K562 treated with DMSO at 1 percent for 24 hours (cell line): ENCODE measurements around the gene PRDX6. TPM values are rescaled to one million over a fixed set of nuclear protein-coding genes. Genes with fewer than 3 reads are reported as not detected.

ENCODE experiments used
- total RNA-seq: library from RNA; unstranded; fragments of 300-600 nt; gene quantifications from 2 replicates; pipeline ENCODE4 v1.2.3, GENCODE V29; 2022; ENCODE audit warnings: low read depth; ENCODE audit not compliant: insufficient read depth

PRDX6 gene
- 231 and 242 TPM in 2 replicates for total RNA-seq

GRCh38 chr1:173477286-173478093, at the start of gene PRDX6:
Gene PRDX6, plus strand, starts transcription at chr1:173477335. Its CDS starts 63 bp downstream, at chr1:173477398.

Other genes with a start within 250 kb of the PRDX6 start
- 0.37 TPM in 1 of 2 replicates, not detected in the other for gene SLC9C2, start 125.7 kb downstream of the PRDX6 start, total RNA-seq
- not detected in 2 replicates for gene TEX50, start 158.0 kb downstream of the PRDX6 start, total RNA-seq
- not detected in 2 replicates for gene ANKRD45, start 192.5 kb downstream of the PRDX6 start, total RNA-seq
- 17.9 and 23.7 TPM in 2 replicates for gene KLHL20, start 237.6 kb downstream of the PRDX6 start, total RNA-seq